Hypothalamus (tissue), 51 donors: Measurements from ENCODE around the gene C1orf159.
"Not testable (repeated sequence)": the region's sequence is repeated elsewhere in the genome, so short reads cannot be mapped to it uniquely, and the experiment has no call there.

ENCODE experiments used
- DNase-seq, 51 donors: peaks; one replicate each; lab custom pipeline; 2025; lab: John Stamatoyannopoulos, UW

Gene C1orf159

GRCh38 chr1:1069711-1070676 is 45.9 kb downstream of the C1orf159 start:
- DNase-seq = peak in 1 of 51 donors; percentile 35

- DNase-seq = peak in 32 of 51 donors; percentile 6 to 63 (median 34)
Measured at GRCh38 chr1:1069056-1069710, 46.7 kb downstream of the C1orf159 start.

- DNase-seq = no peak
Measured at GRCh38 chr1:1068517-1069055, 47.3 kb downstream of the C1orf159 start.

- DNase-seq = no peak
Measured at GRCh38 chr1:1067860-1068516, 47.9 kb downstream of the C1orf159 start.

GRCh38 chr1:1067284-1067859 is 48.5 kb downstream of the C1orf159 start:
- no peak for DNase-seq

GRCh38 chr1:1066403-1067283 is 49.2 kb downstream of the C1orf159 start:
- peak in 2 of 51 donors; percentile 19 to 27 for DNase-seq

GRCh38 chr1:1065940-1066304 is 50.0 kb downstream of the C1orf159 start:
- not testable (repeated sequence) for DNase-seq

GRCh38 chr1:1065265-1065939 is 50.5 kb downstream of the C1orf159 start:
- DNase-seq = no peak

GRCh38 chr1:1063945-1064831 is 51.7 kb downstream of the C1orf159 start:
- peak in 15 of 51 donors; percentile 6 to 56 (median 20) for DNase-seq

- peak in 1 of 51 donors; percentile 1 for DNase-seq
Measured at GRCh38 chr1:1063261-1063944, 52.5 kb downstream of the C1orf159 start.

GRCh38 chr1:1062348-1063163 is 53.3 kb downstream of the C1orf159 start:
- no peak for DNase-seq

- no peak for DNase-seq
Measured at GRCh38 chr1:1061682-1062345, 54.1 kb downstream of the C1orf159 start.

- DNase-seq = no peak
Measured at GRCh38 chr1:1060281-1061000, 55.4 kb downstream of the C1orf159 start.

- DNase-seq = peak in 40 of 51 donors; percentile 7 to 79 (median 41)
Measured at GRCh38 chr1:1059494-1060280, 56.2 kb downstream of the C1orf159 start.
